Retinal pigment epithelial cell (primary cell): ENCODE results near the gene TLX1.

Experiments used
- DNase-seq: peaks from one replicate; pipeline ENCODE4 v3.0.0-alpha.2; 2010; ENCODE audit warnings: low read depth
- H3K4me3 ChIP-seq: 2 replicates; pipeline ENCODE4 v1.5.1; 2011; ENCODE audit warnings: mild to moderate bottlenecking, low read length, control low read depth, moderate library complexity
- CTCF ChIP-seq: conservative IDR thresholded peaks from 2 replicates; pipeline ENCODE4 v1.5.1; 2011; ENCODE audit warnings: low read depth, low read length, control low read depth, inconsistent platforms

Gene TLX1

GRCh38 chr10:101126684-101127628, 4.1 kb upstream of the TLX1 start:
- H3K4me3 ChIP-seq: no peak overlapping the region
- DNase-seq: no peak
- no peak for TF ChIP-seq CTCF

- TF ChIP-seq CTCF: no peak
- no peak overlapping the region for H3K4me3 ChIP-seq
- DNase-seq: no peak
Observed at GRCh38 chr10:101130141-101130540, 959 bp upstream of the TLX1 start.

- DNase-seq: no peak
- H3K4me3 ChIP-seq: no peak overlapping the region
- no peak for TF ChIP-seq CTCF
Observed at GRCh38 chr10:101131962-101132635, 999 bp downstream of the TLX1 start.

DNA sequence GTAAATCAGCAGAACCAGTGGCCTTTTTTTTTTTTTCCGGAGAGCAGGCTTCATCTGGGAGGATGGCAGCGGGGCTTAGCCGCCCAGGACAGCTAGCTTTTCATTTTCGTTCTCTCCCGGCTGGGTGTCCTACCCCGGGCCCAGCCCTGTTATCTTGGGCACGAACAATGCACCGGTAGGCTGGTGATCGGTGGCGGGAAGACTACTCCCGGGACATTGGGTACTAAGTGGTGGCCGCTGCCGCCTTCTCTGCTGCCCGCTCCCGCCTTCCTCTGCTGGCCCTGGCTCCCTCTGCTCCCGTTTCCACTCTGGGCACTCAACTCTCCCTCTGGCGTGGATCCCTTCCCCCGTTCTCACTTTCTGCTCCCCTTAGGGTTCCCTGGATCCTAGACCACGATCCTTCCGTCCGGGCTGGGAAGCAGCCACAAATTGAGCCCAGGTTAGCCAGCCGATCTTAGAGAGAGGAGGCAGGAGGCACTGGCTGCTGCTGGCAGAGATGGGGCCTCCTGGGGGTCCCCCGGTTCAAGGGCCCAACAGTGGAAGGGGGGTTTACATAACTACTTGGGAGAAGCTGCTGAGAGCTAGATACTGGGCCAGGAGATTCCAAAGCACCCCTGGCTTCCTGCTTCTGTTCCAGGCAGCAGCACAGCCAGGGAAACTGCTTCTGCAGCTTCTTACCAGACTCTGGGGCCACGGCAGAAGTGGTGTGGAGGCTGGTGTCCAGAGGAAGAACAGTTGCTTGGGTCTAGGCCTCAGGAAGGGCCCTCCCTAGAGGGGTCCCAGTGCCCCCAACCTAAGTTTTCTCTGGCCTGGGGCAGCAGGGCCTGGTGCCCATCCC, 1.8 kb downstream of the TLX1 start:
- no peak overlapping the region for H3K4me3 ChIP-seq
- no peak for TF ChIP-seq CTCF

DNA sequence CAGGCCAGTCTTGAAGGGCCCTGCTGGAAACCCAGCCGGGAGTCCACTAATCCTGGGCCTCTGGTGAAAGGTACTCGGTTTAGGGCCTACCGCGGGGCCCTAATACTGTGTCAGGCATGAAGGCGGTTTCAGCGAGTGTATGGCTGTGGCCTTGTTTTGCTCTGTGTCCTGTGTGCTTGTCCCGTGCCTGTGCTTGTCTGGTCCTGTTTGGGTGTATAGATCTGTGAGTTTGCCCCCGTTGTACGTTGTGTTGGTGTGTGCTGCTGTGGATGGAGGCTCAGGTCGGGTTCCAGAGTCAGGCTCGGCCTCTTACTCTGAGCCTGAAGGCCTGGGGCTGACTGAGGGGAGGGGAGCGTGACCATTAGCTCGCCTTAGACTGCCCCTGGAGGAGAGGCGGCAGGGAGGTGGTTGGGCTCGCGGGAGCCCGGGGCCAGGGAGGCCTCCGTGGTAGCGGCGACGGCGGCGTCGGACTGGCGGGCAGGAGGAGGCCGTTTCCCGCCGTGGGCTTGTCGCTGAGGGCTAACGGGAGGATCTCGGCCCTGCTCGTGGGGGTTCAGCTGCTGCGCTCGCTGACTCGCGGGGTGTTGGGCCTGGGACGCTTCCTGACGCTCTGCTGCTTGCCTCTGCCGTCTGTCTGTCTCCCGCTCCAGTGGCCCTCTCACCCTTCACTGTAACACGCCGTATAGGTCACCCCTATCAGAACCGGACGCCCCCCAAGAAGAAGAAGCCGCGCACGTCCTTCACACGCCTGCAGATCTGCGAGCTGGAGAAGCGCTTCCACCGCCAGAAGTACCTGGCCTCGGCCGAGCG, 2.6 kb downstream of the TLX1 start:
- no peak overlapping the region for H3K4me3 ChIP-seq
- DNase-seq: no peak

More for the DNA sequence above, 1.8 kb downstream of the TLX1 start:
- no peak for DNase-seq

More for the DNA sequence above, 2.6 kb downstream of the TLX1 start:
- TF ChIP-seq CTCF: no peak
